Muscle of leg (tissue), 11 donors: Measurements from ENCODE around the gene WT1. TPM values are rescaled to one million over a fixed set of nuclear protein-coding genes. Genes with fewer than 3 reads are reported as not detected.

Source experiments
- DNase-seq: peaks from one replicate; pipeline ENCODE4 v3.0.0; 2013
- H3K27ac ChIP-seq: one replicate; pipeline ENCODE4 v1.5.1; 2013; ENCODE audit warnings: mild to moderate bottlenecking, low read length, control low read depth
- H3K27me3 ChIP-seq: one replicate; pipeline ENCODE4 v1.6.1; 2013; ENCODE audit warnings: low read length; ENCODE audit not compliant: control insufficient read depth, insufficient read depth
- H3K36me3 ChIP-seq: one replicate; pipeline ENCODE4 v1.6.1; 2013; ENCODE audit warnings: low read length; ENCODE audit not compliant: control insufficient read depth, insufficient read depth
- H3K4me1 ChIP-seq: one replicate; pipeline ENCODE4 v1.6.1; 2013; ENCODE audit warnings: low read length; ENCODE audit not compliant: control insufficient read depth, insufficient read depth
- H3K4me3 ChIP-seq: one replicate; pipeline ENCODE4 v1.5.1; 2013; ENCODE audit warnings: low read length, control low read depth
- H3K9me3 ChIP-seq: replicated peaks from 2 replicates; pipeline ENCODE4 v1.6.1; 2013; ENCODE audit warnings: low read depth, low read length; ENCODE audit not compliant: control insufficient read depth
- WGBS: methylation state at CpG from one replicate; pipeline ENCODE4 v1.1.5; 2013; ENCODE audit warnings: missing lambda C conversion rate; ENCODE audit not compliant: insufficient coverage; 5-methylcytosine and 5-hydroxymethylcytosine counted together
- polyA plus RNA-seq, 8 donors: library from polyadenylated mRNA; unstranded; fragments of 120-200 nt; gene quantifications; one replicate each; pipeline versions ENCODE4 v1.2.1 to v1.2.3, GENCODE V29; 2013; ENCODE audit warnings: inconsistent platforms in 1 of 8, low replicate concordance in 1 of 8; ENCODE audit not compliant: insufficient read length in 8 of 8, insufficient read depth in 1 of 8
- total RNA-seq: library from RNA; stranded (reverse); fragments of 120-200 nt; gene quantifications from one replicate; pipeline ENCODE4 v1.2.4, GENCODE V29; 2013

WT1 gene
- total and polyA plus RNA-seq, 9 donors, result 0.23 to 0.47 TPM; not detected in 7

- H3K36me3 ChIP-seq, result no peaks in the 10 kb centered on the region
- peaks cover 66% of the 10 kb centered on the region for H3K27me3 ChIP-seq
- peaks cover 37% of the 10 kb centered on the region for H3K4me1 ChIP-seq
- H3K4me3 ChIP-seq, result no peak overlapping the region
- no peak overlapping the region for H3K27ac ChIP-seq
- H3K9me3 ChIP-seq, result no peaks in the 10 kb centered on the region
- WGBS, result 6% methylated on average over 3 of the region's 21 CpGs
- DNase-seq, result no peak
Observed at GRCh38 chr11:32439501-32440210, 4.3 kb upstream of the WT1 start.

GRCh38 chr11:32438866-32439489 is 3.6 kb upstream of the WT1 start:
- H3K9me3 ChIP-seq, result no peaks in the 10 kb centered on the region
- no peak overlapping the region for H3K27ac ChIP-seq
- DNase-seq, result no peak
- WGBS, result under 1% methylated on average over 42 of the region's 47 CpGs
- peaks cover 43% of the 10 kb centered on the region for H3K4me1 ChIP-seq
- peak overlapping the region; percentile 13 for H3K4me3 ChIP-seq
- H3K27me3 ChIP-seq, result peaks cover 72% of the 10 kb centered on the region
- H3K36me3 ChIP-seq, result no peaks in the 10 kb centered on the region

- Histone ChIP-seq H3K9me3 (no peaks in the 10 kb centered on the region), H3K36me3 (no peaks in the 10 kb centered on the region), H3K4me3 (no peak overlapping the region), H3K27ac (no peak overlapping the region), H3K4me1 (peaks cover 48% of the 10 kb centered on the region), H3K27me3 (peaks cover 78% of the 10 kb centered on the region)
- DNase-seq, result no peak
- WGBS, result 5% methylated on average over 12 of the region's 16 CpGs
Observed at GRCh38 chr11:32438346-32438865, 3.1 kb upstream of the WT1 start.

- WGBS, result under 1% methylated on average over 34 of the region's 42 CpGs
- Histone ChIP-seq H3K9me3 (no peaks in the 10 kb centered on the region), H3K27me3 (peaks cover 85% of the 10 kb centered on the region), H3K27ac (no peak overlapping the region), H3K4me1 (peaks cover 51% of the 10 kb centered on the region), H3K36me3 (no peaks in the 10 kb centered on the region), H3K4me3 (no peak overlapping the region)
- no peak for DNase-seq
Observed at GRCh38 chr11:32437495-32438345, 2.4 kb upstream of the WT1 start.

GRCh38 chr11:32436751-32437494 is 1.6 kb upstream of the WT1 start:
- no peak overlapping the region for H3K4me3 ChIP-seq
- H3K4me1 ChIP-seq, result peaks cover 51% of the 10 kb centered on the region
- no peak for DNase-seq
- no peaks in the 10 kb centered on the region for H3K9me3 ChIP-seq
- H3K36me3 ChIP-seq, result no peaks in the 10 kb centered on the region
- H3K27me3 ChIP-seq, result peaks cover 93% of the 10 kb centered on the region
- 2% methylated on average over 33 of the region's 42 CpGs for WGBS
- H3K27ac ChIP-seq, result no peak overlapping the region

GRCh38 chr11:32435942-32436750 is 807 bp upstream of the WT1 start:
- Histone ChIP-seq H3K27me3 (peaks cover 95% of the 10 kb centered on the region), H3K36me3 (no peaks in the 10 kb centered on the region), H3K4me1 (peaks cover 51% of the 10 kb centered on the region), H3K9me3 (no peaks in the 10 kb centered on the region), H3K27ac (no peak overlapping the region), H3K4me3 (no peak overlapping the region)
- DNase-seq, result no peak
- 1% methylated on average over 38 of the region's 42 CpGs for WGBS

GRCh38 chr11:32435152-32435480 is 223 bp downstream of the WT1 start:
- DNase-seq, result no peak
- H3K36me3 ChIP-seq, result no peaks in the 10 kb centered on the region
- no peak overlapping the region for H3K4me3 ChIP-seq
- H3K27me3 ChIP-seq, result peaks cover 98% of the 10 kb centered on the region
- WGBS, result under 1% methylated on average over 17 of the region's 33 CpGs
- no peak overlapping the region for H3K27ac ChIP-seq
- H3K9me3 ChIP-seq, result no peaks in the 10 kb centered on the region
- peaks cover 51% of the 10 kb centered on the region for H3K4me1 ChIP-seq

GRCh38 chr11:32434356-32435151 is 785 bp downstream of the WT1 start:
- H3K36me3 ChIP-seq, result no peaks in the 10 kb centered on the region
- under 1% methylated on average over 64 of the region's 77 CpGs for WGBS
- H3K27ac ChIP-seq, result no peak overlapping the region
- H3K4me3 ChIP-seq, result no peak overlapping the region
- peaks cover 49% of the 10 kb centered on the region for H3K4me1 ChIP-seq
- peaks cover 99% of the 10 kb centered on the region for H3K27me3 ChIP-seq
- H3K9me3 ChIP-seq, result no peaks in the 10 kb centered on the region
- DNase-seq, result no peak
